IMR-90 (cell line): Measurements from ENCODE around the gene KANSL1L.

ENCODE experiments used
- CTCF ChIP-seq: conservative IDR thresholded peaks from 2 replicates; pipeline ENCODE4 v1.5.1; 2012; ENCODE audit warnings: mild to moderate bottlenecking, low read depth, low read length, improper control_type of control experiment
- POLR2A ChIP-seq: IDR thresholded peaks from 2 replicates; pipeline ENCODE4 v1.6.1; 2012; ENCODE audit warnings: mild to moderate bottlenecking, low read depth, low read length

DNA sequence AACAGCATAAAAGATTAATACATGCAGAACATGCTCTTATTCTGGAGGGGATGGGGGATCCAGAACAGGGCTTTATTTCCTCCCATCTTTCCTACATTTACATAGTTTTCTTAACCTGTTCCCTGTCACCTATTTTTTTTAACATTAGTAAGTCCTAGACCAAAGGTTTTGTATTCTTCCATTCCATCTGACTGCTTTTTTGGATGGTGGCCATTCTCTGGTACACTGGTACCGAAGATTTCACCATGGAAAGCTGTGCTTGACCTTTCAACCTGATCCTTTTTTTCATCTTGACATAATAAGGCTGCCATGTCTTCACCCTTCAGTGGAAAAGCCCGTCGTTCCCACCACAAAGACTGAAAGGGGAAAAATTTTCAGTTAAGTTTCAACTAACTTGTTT, 148.4 kb downstream of the KANSL1L start:
- TF ChIP-seq CTCF (no peak), POLR2A (no peak)
